GM19035 (cell line): ENCODE data around the gene ACTR3.

Experiments used
- ATAC-seq: cut with Tn5 transposase; IDR thresholded peaks from one replicate; pipeline ENCODE4 v1.9.1; 2021; ENCODE audit not compliant: unreplicated experiment

Gene ACTR3

DNA sequence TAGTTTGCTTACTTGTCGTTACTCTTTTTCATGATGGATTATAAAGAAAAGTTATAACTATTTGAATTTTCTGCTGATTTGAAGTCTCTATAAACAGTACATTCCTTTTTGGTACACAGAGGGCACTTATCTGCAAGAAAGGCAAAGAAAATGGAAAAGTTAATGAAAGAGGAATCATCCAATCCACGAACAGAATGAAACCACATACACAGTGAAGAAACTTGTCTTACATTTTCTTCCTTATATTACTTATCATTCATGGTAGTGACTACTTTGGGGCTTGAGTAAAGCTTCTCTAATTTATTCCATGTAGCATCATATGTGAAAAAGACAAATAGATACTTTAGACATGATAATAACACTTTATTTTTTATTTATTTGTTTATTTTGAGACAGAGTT, 14.8 kb upstream of the ACTR3 start:
- no peak for ATAC-seq

DNA sequence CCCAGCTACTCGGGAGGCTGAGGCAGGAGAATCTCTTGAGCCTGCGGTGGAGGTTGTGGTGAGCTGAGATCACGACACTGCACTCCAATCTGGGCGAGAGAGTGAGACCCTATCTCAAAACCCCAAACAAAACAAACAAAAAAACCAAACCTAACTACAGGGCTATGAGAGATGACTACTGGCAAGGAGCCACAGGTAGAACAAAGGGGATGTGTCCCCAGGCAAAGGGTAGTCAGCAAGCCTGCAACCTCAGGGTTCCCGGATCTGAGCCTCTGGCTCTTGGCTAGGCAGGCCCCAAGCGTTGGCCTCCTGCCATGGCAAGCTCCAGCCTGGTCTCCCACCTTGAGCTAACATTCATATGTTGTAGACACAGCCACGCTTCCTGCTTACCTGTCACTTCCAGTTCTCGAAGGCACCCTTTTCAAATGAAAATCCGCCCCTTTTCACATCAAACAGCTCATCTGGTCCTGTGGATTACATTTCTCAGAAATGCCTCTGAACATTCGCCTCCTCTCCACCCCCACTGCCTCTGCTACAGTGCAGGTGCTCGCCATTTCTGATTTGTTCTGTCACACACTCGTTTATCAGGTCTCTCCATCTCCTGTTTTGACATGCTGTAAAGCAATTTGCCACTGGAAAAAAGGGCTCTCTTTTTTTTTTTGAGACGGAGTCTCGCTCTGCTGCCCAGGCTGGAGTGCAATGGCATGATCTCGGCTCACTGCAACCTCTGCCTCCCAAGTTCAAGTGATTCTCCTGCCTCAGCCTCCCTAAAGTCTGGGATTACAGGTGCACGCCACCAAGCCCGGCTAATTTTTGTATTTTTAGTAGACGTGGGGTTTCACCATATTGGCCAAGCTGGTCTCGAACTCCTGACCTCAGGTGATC, 13.1 kb upstream of the ACTR3 start:
- no peak for ATAC-seq

DNA sequence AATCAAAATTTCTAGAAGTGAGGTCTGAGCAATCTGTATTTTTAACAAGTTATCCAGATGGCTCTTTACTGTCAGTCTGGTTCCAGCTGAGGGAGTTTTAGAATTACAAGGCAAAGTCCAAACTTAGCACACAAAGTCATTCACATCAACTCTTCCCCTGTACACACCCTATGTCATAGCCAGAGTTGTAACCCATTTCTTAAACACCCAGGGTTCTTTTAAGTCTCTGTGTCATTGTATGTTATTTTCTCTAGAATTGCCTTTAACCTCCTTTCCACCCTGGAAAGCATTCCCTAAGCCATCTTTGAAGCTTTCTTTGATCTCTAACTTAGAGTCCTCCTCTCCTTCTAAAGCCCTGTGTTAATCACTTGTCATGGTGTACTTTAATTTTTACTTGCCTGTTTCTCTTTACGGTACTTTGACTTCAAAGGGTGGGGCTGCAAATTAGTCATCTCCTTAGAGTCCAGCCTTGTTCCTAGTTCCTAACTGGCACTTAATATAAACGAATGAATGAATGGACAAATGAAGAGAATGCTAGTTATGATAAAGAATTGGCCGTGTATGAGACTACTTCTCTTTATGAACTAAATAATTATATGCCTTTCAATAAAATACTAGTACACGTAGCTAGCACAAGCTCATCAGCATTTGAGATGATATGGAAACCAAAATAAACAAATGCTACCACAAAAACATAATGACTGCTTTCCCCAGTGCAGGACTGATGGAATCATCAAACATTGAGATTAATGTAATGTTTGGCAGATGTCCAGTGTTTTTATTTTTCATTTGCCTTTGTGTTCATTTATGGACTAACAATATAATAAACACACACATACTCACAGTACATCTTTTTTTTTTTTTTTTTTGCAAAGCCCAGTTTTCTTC, 11.9 kb upstream of the ACTR3 start:
- ATAC-seq, result no peak

DNA sequence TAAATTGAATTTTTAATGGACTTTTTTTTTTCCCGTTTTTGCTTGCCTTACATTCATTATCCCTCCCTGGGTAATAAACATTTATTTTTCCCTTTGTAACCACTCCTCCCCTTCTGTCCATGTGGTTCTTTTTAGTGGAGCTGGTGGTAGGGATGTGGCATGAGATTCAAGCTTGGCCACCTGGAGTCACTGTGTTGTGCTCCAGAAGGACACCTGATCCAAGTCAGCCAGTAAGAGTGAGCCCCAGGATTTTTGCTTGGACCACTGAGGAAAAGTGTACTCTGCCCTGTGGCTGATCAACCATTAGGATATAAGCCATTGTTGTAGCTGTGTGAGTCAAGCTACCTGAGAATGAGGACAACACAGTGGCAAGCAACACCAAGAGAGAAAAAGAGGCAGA, 11.1 kb upstream of the ACTR3 start:
- ATAC-seq, result no peak

DNA sequence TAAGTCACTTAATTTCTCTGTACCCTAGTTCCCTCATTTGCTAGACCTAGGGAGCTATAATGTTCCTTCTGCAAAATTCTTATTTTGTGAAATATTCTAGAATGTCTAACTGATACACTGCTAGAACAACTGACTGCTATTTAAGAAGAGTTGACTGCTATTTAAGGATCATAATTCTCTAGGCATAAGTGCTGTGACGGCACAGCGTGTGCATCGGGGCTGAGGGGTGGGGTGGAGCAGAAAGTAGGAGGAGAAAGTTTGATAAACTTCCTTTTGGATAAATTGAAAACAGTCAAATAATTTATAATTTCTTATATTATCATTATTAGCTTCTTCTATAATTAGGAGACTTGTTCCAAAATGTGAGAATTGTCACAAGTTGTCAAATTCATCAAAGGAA, 10.4 kb upstream of the ACTR3 start:
- no peak for ATAC-seq

DNA sequence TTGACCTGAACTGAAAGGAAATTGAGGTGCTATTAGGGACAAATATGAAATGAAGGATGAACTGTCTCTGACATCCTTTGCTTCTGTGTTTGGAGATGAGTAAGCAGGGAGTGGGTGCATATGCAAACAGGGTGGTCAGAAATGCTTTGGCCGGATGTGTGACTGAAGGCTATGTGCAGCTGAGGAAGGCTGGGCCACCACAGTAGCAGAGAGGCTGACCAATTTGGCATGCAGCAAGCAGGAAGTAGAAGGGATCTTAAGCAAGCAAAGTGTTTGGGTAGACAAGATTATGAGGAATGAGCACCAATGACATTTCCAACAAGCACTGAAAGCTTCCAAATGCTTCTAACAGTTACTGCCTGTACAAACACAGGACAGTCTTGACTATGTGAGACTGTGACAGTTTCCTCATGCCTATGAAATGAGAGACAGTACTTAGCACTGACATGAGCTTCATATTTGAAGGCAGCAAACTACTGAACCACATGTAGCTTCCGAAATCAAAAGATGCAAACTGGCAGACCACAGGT, 3.3 kb upstream of the ACTR3 start:
- ATAC-seq, result peak; percentile 75

DNA sequence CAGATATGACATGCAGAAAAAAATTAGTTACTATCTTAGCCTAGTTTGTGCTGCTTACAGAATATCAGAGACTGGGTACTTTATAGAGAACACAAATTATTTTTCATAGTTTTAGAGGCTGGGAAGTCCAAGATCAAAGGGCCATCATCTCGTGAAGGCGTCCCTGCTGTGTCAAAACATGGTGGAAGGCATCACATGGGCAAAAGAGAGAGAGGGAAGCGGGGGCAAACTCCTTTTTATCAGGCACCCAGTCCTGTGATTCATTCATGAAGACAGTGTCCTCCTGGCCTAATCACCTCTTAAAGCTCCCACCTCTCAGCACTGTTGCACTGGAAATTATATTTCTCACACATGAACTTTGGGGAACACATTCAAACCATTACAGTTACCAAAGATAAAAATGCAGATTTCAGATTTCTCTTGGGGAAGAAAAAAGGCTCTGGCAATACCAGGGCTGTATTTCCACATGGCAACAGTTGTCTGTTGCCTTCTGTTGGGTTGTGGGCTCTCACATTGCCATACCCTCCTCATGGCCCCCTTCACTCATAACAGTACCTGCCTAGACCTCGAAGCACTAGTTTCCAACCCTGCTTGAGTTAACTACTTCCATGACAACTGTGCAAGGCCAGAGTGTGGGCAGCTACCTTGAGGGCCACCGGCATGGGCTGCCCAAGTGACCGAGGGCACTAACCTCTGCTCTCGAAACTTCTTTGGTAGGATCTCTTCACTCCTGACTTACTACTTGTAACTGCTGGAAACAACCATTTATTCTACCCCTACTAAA, 2.7 kb upstream of the ACTR3 start:
- no peak for ATAC-seq

DNA sequence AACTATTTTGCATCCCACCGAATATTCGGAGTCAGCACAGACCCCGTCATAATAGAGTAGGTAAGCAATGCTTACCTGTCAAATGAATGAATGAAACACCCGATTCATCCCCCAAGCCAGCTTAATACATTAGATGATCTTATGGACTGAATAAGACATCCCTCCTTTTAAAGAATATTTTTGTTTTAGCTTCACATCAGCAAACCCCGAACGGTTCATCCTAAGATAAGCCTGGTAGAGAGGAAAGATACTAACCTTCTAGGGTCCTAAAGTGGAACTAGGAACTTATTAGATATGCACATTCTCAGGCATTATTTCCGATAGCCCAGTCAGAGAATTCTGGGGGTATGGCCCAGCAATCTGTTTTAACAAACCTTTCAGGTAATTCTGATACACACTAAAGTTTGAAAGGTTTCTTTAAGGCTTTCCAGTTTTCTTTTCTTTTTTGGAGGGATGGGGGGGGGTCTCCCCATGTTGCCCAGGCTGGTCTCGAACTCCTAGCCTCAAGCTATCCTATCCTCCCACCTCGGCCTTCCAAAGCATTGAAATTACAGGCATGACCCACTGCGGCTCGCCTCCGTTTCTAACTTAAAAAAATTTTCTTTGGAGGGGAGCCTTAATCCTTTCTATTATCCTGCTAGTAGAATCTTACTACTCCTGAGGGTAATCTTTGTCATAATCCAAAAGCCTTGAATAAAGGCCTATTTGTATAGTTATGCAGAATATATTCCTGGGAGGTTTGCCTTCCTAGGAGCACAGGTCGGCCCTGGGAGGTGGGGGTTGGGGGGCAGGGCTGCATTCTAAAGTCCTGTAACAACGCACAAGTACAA, 1.0 kb upstream of the ACTR3 start:
- ATAC-seq, result no peak

DNA sequence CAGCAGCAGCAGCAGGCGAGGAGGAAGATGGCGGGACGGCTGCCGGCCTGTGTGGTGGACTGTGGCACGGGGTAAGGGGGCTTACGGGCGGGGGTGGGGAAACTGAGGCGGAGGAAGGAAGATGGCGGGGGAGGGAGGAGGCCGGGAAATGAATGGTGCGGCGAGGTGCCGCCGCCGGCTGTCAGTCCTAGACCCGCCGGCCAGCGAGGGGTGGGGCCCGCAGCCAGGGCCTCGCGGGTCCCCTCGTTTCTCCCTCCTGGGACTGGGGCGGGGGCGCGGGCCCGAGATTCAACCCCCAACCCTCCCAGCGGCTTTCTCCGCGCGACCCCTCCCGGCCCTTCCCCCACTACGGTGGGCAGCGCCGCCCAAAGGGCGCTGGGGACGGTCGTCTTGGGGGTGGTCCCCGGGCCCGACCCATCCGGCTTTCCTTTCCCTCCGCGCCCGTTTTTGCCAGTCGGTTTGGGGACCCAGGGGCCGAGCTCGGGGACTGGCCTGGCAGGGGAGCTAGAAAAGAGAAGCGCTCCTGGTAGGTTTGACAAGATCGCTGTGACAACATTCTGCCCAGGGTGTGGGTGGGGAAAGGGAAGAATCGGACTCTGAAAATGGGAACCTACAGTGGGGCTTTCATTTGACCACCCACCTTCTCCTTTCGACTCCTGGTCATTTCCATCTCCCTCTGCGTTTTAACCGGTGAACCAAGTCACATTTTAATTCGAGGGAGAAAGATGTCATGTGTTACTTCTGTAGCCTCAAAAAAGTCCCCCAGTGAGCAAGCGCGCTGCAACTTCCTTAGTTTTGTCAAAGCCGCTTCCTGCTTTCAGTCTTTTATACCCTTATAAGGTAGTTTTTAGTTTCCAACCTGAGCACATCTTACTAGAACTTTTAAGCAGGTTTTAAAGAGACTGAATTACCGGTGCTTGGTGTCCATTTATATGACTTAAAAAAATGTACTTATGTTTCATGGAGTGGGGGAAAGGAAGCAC, 655 bp downstream of the ACTR3 start:
- ATAC-seq, result peak; percentile 25

DNA sequence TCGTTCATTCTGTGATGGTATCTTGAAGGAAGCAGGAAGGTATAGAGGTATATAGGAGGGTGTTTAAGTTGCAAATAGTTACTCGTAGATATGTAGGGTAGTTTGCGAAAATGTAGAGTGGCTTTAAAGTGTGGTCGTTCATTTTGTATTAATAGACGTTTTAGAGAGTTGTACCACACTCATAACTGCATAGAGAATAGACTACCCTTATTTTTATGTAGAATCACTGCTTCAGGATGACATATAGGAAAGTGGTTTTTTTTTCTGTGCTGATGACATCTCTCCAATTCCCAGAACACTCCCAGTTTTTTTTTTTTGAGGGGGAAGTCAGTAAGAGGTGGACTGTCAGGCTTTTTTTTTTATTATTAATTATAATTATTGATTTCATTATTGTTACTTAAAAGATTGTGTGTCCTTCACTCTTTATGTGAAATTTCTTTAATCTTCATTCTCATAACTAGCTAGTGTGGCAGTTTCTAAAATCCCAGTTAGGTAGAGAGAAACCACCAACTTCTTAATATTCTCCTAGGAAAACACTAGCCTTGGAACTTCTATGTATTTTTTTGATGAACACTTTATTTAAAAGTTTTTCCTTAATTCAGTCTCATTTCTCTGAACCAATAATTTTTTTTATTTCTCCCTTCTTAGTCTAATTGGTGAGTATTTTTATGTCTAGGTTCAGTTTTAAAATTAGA, 1.5 kb downstream of the ACTR3 start:
- no peak for ATAC-seq

DNA sequence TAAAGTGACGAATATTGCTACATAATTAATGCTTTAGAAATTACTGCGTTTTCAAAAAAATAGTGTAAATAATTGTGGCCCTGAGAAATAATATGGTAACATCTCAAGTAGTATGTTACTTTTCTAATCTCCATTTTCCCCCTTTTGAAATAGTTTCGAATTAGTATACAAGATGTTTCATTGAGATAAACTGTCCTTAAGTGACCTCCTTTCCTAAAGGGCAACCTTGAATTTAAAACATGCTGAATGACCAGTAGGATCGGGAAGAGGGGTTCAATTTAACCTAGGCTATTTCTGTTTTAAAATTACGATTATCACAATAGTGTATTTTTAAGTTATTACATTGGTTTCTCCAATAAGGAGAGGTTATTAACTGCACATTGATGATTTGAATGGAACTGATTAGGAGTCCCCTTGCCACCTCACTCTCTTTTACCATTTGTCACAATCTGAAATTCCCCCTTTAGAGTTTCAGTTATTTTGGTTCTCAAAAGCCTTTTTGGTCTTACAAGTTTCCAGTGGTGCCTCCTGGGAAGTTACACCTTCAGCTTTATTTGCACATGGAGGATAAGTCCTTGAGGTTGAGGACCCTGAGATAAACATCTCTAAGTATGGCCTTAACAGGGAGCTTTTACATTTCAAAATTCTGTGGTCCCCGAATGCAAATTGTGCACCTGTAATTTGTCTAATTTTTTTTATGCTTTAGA, 2.3 kb downstream of the ACTR3 start:
- no peak for ATAC-seq

DNA sequence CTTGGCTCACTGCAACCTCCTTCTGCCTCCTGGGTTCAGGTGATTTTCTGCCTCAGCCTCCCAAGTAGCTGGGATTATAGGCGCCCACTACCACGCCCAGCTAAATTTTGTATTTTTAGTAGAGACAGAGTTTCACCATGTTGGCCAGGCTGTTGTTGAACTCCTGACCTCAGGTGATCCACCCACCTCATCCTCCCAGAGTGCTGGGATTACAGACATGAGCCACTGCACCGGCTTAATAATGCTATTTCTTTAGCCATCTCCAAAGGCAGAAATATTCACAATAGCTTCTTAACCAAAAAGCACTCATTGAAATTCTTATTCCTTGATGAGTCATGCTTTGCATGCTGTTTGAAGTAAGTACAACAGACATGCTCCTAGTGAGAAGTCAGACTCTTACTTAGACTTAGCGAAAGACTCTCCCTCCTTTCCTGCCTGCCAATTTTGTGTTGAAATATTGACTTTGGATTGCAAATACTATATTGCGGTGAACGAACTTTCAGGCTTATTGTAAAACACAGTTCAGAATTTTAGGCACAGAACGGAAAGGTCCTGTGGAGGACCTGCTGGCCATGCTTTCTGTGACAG, 4.4 kb downstream of the ACTR3 start:
- ATAC-seq, result no peak

DNA sequence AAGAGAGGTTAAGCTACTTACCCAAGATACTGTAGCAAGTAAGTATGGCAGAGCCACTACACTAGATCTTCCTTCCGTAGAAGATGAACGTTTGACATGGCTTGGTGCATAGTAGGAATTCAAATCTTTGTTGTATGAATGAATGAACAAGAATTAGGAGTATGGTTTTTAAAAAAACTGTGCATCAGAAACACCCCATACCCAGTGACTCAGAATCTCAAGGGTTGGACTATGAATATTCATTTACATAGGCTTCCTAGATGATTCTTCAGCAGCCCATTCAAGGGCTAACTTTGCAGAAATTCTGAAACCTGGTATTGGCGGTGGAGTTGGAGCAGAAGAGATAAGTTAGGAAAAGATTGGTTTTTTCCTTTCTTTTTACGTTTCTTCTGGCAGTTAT, 5.4 kb downstream of the ACTR3 start:
- ATAC-seq, result no peak

DNA sequence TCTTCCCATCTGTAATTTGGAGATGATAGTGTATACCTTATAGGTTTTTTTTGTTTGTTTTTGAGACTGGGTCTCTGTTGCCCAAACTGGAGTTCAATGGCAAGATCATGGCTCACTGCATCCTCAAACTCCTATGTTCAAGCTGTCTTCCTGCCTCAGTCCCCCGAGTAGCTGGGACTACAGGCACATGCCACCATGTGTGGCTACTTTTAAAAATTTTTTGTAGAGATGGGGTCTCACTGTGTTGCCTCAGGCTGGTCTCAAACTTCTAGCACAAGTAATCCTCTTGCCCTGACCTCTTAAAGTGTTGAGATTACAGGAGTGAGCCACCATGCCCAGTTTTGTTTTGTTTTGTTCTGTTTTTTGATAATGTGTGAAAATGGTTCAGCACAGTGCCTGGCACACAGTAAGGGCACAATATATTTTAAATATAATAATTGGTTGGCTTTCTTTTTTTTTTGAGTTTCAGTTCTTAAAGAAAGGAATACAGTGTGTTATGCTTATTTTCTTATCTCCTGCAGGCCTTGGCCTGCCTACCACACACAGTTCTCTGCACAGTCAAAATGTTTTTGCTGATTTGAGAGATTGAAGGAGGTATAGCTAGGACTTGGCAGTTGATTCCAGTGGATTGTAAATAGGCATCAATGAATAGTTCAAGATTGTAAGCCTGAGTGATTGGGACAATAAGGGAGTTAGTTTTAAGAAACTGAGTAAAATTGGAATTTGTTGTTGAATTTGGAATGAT, 6.1 kb downstream of the ACTR3 start:
- ATAC-seq, result no peak

DNA sequence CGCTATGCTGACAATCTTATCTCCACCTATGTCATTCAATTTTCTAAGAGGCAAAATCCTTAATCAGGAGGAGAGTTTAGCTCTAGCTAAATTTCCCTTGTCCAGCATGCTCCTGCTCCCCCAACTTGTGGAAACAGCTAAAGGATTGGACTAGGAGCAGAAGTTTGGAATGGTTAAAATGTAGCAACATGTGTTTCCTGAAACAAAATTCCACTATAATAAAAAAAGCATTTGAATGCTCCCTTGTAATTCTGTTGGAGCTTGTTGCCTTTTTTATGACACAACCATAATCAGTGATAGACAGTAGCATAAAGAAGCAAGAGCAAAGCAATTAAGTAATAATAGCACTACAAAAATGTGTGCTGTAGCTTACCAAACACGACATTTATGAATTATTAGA, 6.9 kb downstream of the ACTR3 start:
- ATAC-seq, result no peak

DNA sequence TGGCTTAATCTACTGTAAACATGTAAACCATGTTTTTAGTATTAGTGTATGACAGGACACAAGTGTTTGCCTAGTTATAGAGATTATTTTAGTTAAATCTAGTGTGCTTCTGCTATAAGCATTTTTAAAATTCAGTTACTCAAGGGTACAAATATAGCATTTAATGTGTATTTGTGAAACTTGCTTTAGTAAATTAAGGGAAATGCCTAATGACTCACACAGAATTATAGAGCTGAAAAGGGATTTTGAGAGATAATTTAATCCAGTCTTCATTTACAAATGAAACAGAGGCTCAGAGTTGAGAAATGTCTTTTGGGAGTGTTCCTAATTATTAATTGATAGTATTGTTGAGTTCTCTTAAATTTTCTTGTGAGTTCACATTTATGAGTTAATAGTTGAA, 8.2 kb downstream of the ACTR3 start:
- ATAC-seq, result no peak

DNA sequence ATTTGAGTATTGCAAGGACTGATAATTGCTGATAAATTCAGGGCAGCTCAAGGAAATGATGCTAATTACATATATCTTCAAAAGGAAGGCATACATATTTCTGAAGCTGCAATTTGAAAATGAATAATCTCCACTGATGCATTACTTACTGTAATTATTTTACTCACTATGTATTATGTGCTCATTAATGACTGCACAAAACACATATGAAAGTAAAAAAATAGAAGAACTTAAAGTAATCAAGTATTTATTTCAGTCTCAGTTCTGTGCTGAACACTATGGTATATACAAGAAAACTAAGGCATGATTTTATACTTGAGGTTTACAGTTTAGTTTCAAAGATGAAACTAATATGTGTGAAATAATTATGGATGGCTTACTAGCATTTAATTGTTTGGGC, 9.3 kb downstream of the ACTR3 start:
- no peak for ATAC-seq
